HG03066 (cell line): ENCODE measurements around the gene MT1E.
"Not testable (repeated sequence)": the region's sequence is repeated elsewhere in the genome, so short reads cannot be mapped to it uniquely, and the experiment has no call there.

Experiments used
- ATAC-seq: cut with Tn5 transposase; IDR thresholded peaks from one replicate; pipeline ENCODE4 v1.9.1; 2021; ENCODE audit warnings: low read depth; ENCODE audit not compliant: unreplicated experiment

MT1E gene

DNA sequence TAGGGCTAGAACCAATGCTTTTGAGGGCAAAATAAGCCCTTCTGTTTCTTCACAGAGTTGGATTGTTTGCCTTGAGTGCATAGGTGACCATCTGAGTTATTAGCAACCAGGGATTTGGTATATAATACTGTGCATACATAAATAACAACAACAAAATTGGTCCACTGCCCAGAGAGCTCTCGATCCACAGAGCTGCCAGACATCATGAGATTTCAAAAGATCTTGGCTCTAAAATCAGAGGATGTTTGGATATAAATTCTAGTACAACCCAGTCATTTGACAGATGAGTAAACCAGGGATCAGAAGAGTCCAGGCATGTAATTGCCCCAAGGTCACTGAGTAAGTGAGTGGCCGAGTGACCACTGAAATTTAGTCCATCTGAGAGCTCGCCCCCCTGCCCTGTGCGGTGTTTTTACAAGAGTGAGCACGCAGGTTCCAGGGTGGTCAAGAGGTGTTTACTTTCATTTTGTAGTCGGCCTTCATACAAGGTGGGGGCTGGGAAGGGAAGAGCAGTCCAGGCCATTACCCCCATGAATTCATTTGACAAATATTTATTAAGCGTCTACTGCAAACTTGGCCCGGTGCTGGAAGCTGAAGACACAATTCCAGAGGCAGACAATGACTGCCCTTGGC lies 19.0 kb upstream of the MT1E start:
- no peak for ATAC-seq

GRCh38 chr16:56607109-56607618 lies 18.4 kb upstream of the MT1E start:
- no peak for ATAC-seq

DNA sequence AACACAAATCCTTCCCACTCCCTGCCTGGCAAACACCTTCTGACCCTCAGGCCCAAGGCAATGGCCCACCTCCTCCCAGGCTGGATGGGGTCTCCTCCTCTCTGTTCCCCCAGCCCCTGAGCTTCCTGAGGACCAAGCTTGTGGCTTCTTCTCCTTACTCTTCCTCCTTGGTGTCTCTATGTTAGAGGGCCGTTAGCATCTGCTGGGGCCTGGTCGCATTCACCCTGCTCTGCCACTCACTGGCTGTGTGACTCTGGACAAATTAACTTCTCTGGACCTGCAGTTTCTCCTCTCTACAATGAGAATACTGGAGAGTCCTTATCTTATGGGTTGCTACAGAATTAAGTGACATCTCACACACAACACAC lies 17.9 kb upstream of the MT1E start:
- ATAC-seq = no peak

GRCh38 chr16:56608043-56608875 lies 17.3 kb upstream of the MT1E start, which contains the start of gene MT2A:
MT2A (plus strand) TSS chr16:56608584; CDS start chr16:56608656, 72 bp downstream.
- ATAC-seq = peak; percentile 92

- ATAC-seq = no peak
Measured at GRCh38 chr16:56608876-56609462, 16.6 kb upstream of the MT1E start.

- ATAC-seq = peak; percentile 47
Measured at GRCh38 chr16:56609463-56609921, 16.1 kb upstream of the MT1E start.

DNA sequence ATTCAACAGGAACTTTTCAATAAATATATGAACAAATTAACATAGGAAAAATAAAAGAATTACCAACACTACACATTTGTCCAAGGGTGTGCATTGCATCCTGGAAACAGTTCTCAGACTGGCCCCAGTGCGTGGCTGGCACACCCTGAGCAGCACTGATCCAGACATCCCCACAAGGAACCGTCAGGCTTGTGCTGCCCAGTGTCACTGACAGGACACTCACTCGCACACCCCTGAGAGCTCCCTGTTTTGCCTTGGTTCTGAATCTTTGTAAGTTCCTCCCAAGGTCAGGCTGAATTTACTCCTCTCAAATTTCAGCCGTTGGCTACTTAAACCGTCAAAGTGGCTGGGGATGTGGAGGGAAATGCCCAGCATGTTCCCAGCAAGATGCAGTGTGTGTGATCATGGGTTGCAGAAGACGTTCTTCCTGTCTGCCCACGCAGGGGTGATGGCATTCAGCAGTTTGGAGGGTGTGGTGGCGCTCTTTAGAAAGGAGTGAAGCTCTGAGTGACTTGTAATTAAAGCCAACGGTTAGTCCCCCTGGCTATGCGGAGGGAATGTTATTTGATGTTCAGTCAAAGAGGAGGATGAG lies 15.5 kb upstream of the MT1E start:
- ATAC-seq = no peak

DNA sequence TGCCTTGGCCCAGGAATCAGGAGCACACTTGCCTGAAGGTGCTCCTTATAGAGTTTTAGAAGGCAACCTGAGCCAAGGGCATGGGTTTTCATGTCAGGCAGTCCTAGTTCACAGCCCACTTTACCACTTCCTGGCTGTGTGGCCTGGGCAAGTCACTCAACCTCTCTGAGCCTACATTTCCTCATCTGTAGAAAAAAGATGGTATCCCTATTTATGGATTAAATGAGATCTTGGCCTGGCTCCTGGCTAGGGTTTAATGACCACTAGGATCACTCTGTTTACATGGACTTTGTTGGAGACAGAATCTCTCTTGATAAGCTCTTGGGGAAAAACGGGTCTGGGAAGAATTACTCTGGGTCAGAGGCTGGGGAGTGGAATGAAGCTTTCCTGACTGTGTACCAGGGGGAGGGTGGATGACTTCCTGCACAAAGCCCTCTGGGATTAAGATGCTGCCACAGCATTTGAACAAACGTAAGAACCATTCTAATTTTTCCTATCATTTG lies 14.9 kb upstream of the MT1E start:
- no peak for ATAC-seq

GRCh38 chr16:56611281-56611833 lies 14.2 kb upstream of the MT1E start:
- ATAC-seq = no peak

DNA sequence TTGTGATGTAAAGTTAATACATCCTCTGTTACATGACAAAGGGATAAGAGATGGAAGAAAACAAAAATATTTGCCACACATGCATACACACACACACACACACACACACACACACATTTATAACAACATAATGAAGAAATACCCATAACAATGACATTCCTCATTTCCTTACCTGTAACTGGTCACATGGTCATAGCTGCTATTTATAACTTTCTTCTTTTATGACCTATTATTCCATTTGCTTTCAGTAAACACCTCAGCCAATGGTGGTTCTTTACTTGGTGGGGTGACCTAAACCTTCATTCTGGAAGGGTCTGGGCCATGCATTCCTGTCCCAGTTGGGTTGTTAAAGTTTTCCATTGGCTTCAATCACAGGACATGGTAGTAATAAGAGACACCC lies 11.9 kb upstream of the MT1E start:
- ATAC-seq = no peak

DNA sequence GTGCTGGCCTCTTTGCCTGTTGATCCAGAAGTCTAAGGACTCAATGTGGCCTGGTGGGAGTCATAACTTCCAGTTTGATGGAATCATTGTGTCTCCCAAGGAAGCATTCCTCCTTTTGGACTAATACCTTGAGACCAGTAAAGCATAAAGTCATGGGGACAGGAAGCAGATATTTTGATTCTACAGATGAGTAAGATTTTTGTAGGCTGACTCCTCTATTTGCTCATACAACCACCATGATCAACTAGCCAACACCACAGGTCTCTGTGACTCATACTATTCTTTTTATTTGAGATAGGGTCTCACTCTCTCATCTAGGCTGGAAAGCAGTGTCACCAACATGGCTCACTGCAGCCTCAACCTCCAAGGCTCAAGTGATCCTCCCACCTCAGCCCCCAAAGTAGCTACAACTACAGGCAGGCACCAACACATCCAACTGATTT lies 11.0 kb upstream of the MT1E start:
- ATAC-seq = no peak

DNA sequence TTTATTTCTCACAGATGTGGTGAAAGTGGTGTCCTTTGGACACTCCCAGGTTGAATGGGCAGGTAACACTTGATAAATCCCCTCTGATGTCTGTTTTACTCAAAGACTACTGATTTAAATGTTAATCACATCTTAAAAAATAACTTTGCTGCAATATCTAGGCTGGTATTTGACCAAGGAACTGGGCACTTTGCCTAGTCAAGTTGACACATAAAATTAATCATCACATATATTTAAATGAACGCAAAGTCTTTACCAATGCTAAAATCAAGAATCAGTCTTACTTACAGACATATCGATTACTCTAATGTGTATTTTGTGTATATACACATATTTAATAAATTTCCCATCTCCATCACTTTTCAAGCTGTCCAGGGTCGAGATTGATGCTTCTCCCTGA lies 10.2 kb upstream of the MT1E start:
- ATAC-seq = no peak

DNA sequence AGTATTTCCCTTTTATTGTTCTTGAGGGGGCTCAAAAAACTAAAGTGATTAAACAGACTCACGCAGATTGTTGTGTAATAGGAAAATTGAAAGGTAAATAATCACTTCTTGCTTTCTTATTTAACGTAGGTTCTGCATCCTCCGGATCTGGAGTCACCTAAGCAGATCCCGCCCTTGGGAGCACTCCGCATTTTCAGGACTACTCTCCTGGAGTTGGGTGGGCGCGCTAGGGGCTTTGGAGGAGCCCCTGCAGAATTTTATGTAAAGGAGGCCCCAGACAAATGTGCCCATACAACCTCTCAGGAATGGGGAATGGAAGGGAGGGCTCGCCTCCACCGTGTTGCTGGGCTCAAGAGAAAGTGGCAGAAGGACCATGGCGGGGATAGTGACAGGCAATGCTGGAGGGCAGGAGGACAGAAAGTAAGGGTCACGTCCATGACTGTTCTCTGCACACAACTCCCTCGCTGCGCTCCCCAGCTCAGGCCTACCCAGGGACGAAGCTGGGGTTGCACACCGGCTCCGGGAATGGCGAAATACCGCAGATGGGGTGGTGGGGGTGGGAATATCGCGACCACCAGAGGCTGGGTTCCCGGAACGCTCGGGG lies 8.9 kb upstream of the MT1E start:
- ATAC-seq = no peak

DNA sequence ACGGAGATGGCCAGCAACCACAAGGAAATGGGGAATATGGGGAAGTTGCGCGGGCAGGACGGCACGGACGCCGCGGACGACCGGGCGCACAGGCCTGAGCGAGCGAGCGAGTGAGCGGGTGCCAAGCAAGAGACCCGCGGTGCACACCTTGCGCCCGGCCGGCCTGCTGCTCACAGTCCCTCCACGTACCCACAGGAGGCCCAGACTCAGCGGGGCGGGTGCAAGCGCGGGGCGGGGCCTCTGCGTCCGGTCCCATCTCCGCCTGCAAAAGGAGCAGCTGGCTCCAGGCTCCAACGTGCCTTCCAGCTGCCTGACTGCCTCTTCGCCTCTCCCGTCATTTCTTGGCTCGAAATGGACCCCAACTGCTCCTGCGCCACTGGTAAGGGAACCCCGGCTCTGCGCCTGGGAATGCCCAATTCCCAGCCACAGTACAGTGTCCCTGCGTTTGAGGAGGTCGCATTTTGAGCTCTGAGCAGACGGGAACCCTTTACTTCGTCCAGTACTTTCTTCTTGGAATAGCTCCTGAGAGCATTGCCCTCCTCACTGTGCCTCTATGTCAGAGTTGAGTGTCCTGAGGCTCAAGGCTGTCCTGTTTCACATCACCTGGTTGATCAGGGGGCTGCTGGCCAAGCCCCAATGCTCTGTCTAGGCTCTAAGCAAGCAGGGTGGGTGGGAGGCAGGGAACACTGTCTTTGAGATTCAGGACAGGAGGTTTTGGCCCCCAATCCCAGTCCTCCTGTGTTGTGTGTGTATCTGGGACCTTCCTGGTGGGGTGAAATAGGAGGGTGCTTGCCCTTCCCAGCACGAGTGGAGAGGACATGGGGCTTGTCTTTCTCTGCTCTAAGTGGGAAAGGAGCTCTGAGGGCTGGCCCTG lies 8.1 kb upstream of the MT1E start:
- no peak for ATAC-seq

DNA sequence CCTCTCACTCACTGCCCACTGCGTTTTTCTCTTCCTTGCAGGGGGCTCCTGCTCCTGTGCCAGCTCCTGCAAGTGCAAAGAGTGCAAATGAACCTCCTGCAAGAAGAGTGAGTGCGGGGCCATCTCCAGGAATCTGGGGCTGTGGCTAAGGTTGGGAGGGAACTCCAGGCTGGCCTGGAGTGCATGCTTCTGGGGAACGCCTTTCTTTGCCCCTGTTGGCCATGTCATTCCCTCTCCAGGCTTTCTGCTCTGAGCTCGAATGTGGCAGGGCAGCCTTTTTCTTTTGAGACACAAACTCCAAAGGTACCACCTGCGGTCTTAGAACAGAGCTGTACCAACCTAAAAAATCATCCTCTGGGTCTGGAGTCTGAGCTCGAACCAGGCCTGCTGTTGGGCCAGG lies 7.4 kb upstream of the MT1E start:
- ATAC-seq = no peak

DNA sequence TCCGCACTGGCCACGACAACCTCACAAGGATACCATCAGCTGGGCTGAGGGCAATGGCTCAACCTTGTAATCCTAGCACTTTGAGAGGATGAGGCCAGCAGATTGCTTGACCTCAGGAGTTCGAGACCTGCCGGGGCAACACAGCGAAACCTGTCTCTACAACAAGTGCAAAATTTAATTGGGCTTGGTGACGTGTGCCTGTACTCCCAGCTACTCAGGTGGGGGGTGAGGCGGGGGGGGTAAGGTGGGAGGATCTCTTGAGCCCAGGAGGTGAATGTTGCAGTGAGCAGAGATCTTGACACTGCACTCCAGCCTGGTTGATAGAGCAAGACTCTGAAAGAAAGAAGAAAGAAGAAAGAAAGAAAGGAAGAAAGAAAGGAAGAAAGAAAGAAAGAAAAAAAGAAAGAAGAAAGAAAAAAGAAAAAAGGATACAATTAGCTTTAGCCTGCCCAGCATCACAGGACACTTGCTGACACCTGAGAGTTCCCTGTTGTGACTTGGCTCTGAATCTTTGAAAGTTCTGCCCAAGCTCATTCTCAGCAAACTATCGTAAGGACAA lies 5.2 kb upstream of the MT1E start:
- ATAC-seq = no peak

- ATAC-seq = not testable (repeated sequence)
Measured at GRCh38 chr16:56621665-56622445, 3.7 kb upstream of the MT1E start.

DNA sequence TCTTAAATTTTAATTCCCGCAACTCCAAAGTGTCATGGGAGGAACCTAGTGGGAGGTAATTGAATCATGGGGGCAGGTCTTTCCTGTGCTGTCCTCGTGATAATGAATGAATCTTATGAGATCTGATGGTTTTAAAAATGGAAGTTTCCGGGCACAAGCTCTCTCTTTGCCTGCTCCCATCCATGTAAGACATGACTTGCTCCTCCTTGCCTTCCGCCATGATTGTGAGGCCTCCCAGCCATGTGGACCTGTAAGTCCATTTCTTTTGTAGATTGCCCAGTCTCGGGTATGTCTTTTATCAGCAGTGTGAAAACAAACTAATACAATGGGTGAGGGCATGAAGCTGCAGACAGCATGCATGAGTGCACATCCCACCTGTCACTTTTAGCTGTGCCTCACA lies 2.4 kb upstream of the MT1E start:
- ATAC-seq = not testable (repeated sequence)
